Stimulated activated CD8-positive, alpha-beta memory T cell treated with anti-CD3 and anti-CD28 coated beads, Interleukin-15, amount 100 ng/mL, for 4 hours (primary cell): Measurements from ENCODE around the gene NEMP2.

Experiments
- DNase-seq, 2 donors: peaks; one replicate each; pipeline ENCODE4 v3.0.0-alpha.2; 2020; ENCODE audit warnings: low read depth in 2 of 2

NEMP2 gene

DNA sequence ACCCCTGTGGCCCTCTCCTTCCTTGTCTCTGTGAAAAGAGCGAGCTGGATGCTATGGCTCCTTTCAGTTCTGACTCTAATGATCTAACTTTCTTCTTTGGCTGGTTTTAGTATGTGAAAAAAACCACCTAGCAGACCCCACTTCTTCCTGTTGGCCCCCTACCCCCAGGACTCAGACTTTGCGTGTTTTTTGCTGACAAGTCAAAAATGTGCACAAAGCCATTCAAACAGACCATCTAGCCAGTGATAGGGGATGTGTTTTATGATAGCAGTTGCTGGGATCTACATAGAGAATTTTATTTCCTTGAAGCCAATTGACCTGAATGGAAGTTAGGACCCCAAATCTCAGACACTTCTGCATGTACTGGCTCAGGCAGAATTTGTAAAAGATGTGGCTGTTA lies 77.3 kb downstream of the NEMP2 start:
- no peak for DNase-seq

DNA sequence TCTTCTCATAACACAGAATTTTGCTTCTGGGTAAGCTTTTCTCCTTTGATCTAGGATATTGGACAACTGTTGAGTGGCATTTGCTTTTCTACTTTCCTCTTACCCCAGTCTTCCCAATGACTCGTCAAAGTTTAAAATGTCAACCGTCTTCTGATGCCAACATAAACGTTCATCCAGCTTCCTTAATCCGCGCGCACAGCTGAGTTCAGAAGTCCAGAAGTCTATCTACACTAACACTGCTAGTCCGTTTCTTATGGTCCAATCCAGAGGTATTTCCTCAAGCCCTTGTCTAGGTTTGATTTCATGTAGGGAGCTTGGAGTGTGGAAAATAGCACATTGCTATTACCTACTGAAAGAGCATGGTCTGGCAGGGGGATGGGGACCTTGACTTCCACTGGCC lies 77.7 kb downstream of the NEMP2 start:
- no peak for DNase-seq

DNA sequence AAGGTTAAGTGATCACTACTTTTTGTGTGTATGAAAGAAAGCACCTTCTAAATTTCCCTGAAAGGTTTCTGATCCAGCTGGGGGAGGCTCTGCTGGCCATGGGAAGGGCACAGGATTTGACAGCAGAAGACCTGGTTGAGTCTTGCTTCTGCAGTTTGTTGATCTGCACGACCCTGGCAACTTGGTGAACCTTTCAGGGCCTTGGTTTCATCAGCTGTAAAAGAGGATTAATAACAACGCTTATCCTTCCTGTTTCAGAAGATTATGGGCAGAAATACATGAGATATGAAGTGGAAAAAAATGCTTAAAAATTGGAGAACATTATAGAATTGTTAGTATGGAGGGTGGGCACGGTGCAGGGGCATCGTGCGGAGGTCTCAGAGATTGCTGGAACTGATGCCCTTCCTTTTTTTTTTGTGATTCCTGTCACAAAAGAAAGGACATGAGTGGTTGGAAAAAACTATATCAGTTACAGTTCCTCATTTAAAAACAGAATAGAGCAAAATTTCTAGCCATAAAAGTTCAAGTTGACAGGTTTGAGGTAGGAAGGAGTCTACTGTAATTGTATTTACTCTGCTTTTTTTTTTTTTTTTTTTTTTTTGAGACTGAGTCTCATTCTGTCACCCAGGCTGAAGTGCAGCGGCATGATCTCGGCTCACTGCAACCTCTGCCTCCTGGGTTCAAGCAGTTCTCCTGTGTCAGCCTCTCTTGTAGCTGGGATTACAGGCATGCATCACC lies 79.0 kb downstream of the NEMP2 start:
- DNase-seq = no peak

DNA sequence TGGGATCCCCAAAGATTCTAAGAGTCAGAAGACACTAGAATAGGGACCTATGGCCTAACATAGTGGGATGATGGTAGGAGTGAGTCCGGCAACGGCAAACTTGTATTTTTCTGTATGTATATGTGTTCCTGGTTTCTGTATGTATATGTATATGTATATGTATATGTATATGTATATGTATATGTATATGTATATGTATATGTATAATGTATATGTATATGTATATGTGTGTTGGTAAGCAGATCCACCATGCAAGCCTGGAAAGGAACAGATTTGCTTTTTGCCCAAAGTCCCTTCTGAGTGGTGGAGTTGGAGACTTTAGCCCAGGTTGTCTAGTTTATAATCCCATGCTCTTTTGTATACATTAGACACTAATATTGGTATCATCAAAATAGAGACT lies 79.7 kb downstream of the NEMP2 start:
- DNase-seq = no peak
